DND-41 (cell line): Measurements from ENCODE around the gene GNE.

Source experiments
- ATAC-seq: fragments of 200-7000 bp; cut with Tn5 transposase; 3 replicates; pipeline ENCODE4 v1.9.1; 2021; ENCODE audit warnings: low read depth; ENCODE audit not compliant: insufficient read depth
- DNase-seq: peaks from one replicate; pipeline ENCODE4 v3.0.0-alpha.2; 2020
- H2AFZ ChIP-seq: 2 replicates; pipeline ENCODE4 v1.6.0; 2012; ENCODE audit warnings: low read depth, low read length
- H3K27ac ChIP-seq: 2 replicates; pipeline ENCODE4 v1.5.1; 2012; ENCODE audit warnings: low read length, inconsistent platforms
- H3K27me3 ChIP-seq: fragments of 200-600 bp; sonication (generic); 2 replicates; pipeline ENCODE4 v1.6.0; 2012; ENCODE audit warnings: low read length, mild to moderate bottlenecking, inconsistent platforms; ENCODE audit not compliant: insufficient read depth, poor library complexity
- H3K36me3 ChIP-seq: 2 replicates; pipeline ENCODE4 v1.5.1; 2012; ENCODE audit warnings: low read length, inconsistent platforms; ENCODE audit not compliant: insufficient read depth
- H3K4me1 ChIP-seq: 2 replicates; pipeline ENCODE4 v1.5.1; 2012; ENCODE audit warnings: mild to moderate bottlenecking, low read length; ENCODE audit not compliant: insufficient read depth
- H3K4me2 ChIP-seq: 2 replicates; pipeline ENCODE4 v1.6.0; 2012; ENCODE audit warnings: mild to moderate bottlenecking, moderate library complexity, low read length, inconsistent platforms; ENCODE audit not compliant: insufficient read depth
- H3K4me3 ChIP-seq, 2 experiments: fragments of 200-600 bp in 1 of 2; shearing (Covaris generic) in 1 of 2; 2 replicates each; pipeline ENCODE4 v1.5.1; 2012 to 2016; ENCODE audit warnings: inconsistent platforms in 2 of 2, low read length in 2 of 2, mild to moderate bottlenecking in 2 of 2, low read depth in 1 of 2, moderate library complexity in 1 of 2
- H3K79me2 ChIP-seq: 2 replicates; pipeline ENCODE4 v1.6.0; 2012; ENCODE audit warnings: low read length, inconsistent platforms; ENCODE audit not compliant: insufficient read depth
- H3K9ac ChIP-seq: 2 replicates; pipeline ENCODE4 v1.6.0; 2012; ENCODE audit warnings: low read depth, mild to moderate bottlenecking, inconsistent platforms, low read length, moderate library complexity
- H3K9me3 ChIP-seq: 2 replicates; pipeline ENCODE4 v1.5.1; 2012; ENCODE audit warnings: low read length, moderate library complexity, mild to moderate bottlenecking, inconsistent platforms; ENCODE audit not compliant: insufficient read depth, severe bottlenecking
- H4K20me1 ChIP-seq: 2 replicates; pipeline ENCODE4 v1.6.0; 2012; ENCODE audit warnings: low read length; ENCODE audit not compliant: insufficient read depth
- CTCF ChIP-seq: IDR thresholded peaks from 2 replicates; pipeline ENCODE4 v1.5.1; 2012; ENCODE audit warnings: borderline replicate concordance, low read length, moderate library complexity, mild to moderate bottlenecking; ENCODE audit not compliant: poor library complexity, severe bottlenecking; ENCODE audit errors: extremely low read depth
- EZH2 ChIP-seq: IDR thresholded peaks from 3 replicates; pipeline ENCODE4 v1.6.1; 2012; ENCODE audit warnings: borderline replicate concordance, low read depth, mild to moderate bottlenecking, moderate library complexity, low read length, inconsistent platforms; ENCODE audit not compliant: severe bottlenecking

The GNE gene

GRCh38 chr9:36268007-36268427 is 9.8 kb upstream of the GNE start:
- Histone ChIP-seq H3K36me3 (no peaks in the 10 kb centered on the region), H3K4me2 (no peak overlapping the region), H2AFZ (no peak overlapping the region), H3K9ac (no peak overlapping the region), H3K4me1 (no peaks in the 10 kb centered on the region), H3K4me3 (no peak overlapping the region), H3K27ac (no peak overlapping the region), H3K79me2 (no peaks in the 10 kb centered on the region), H3K27me3 (no peaks in the 10 kb centered on the region), H4K20me1 (no peaks in the 10 kb centered on the region), H3K9me3 (no peaks in the 10 kb centered on the region)
- DNase-seq (no peak), ATAC-seq (no peak)
- no peak for TF ChIP-seq EZH2
- no peak for TF ChIP-seq CTCF

DNA sequence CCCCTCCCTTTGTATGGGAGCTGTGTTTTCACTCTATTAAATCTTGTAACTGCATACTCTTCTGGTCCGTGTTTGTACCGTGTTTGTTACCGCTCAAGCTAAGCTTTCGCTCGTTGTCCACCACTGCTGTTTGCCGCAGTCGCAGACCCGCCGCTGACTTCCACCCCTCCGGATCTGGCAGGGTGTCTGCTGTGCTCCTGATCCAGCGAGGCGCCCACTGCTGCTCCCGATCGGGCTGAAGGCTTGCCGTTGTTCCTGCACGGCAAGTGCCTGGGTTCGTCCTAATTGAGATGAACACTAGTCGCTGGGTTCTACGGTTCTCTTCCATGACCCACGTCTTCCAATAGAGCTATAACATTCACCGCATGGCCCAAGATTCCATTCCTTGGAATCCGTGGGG is 6.6 kb upstream of the GNE start:
- Histone ChIP-seq H3K9me3 (no peaks in the 10 kb centered on the region), H3K4me3 (no peak overlapping the region), H4K20me1 (no peaks in the 10 kb centered on the region), H3K4me1 (no peaks in the 10 kb centered on the region), H3K36me3 (no peaks in the 10 kb centered on the region), H3K4me2 (no peak overlapping the region), H2AFZ (no peak overlapping the region), H3K27me3 (no peaks in the 10 kb centered on the region), H3K79me2 (no peaks in the 10 kb centered on the region), H3K27ac (no peak overlapping the region), H3K9ac (no peak overlapping the region)
- DNase-seq (no peak), ATAC-seq (no peak)
- TF ChIP-seq CTCF (no peak), EZH2 (no peak)

DNA sequence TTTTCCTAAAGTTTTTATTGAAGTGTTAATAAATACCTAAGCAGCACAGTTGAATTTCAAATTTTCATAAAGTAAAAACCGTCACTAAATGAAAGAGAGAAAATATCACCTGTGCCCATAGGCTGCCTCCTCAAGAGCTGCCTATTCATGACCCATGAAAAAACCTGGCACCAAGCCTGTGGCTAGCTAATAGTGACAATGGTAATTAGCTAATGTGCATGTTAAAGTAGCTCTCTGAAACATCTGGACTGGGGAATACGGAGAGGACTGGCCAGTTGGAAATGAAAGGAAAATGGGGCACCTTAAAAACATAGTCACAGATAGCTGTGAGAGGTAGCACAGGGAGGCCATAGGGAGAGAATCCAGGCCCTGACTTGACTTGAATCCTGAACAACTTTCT is 5.4 kb upstream of the GNE start:
- Histone ChIP-seq H3K4me1 (peaks cover 6% of the 10 kb centered on the region), H3K79me2 (no peaks in the 10 kb centered on the region), H3K9me3 (no peaks in the 10 kb centered on the region), H3K4me3 (no peak overlapping the region), H3K9ac (no peak overlapping the region), H3K36me3 (no peaks in the 10 kb centered on the region), H4K20me1 (no peaks in the 10 kb centered on the region), H3K4me2 (no peak overlapping the region), H3K27me3 (no peaks in the 10 kb centered on the region), H3K27ac (no peak overlapping the region), H2AFZ (no peak overlapping the region)
- DNase-seq = no peak
- no peak for ATAC-seq
- TF ChIP-seq CTCF (no peak), EZH2 (no peak)
